GM19452 (cell line): ENCODE results near the gene NOS2.
"Not testable (repeated sequence)": the region's sequence is repeated elsewhere in the genome, so short reads cannot be mapped to it uniquely, and the experiment has no call there.

Experiments
- ATAC-seq: cut with Tn5 transposase; IDR thresholded peaks from one replicate; pipeline ENCODE4 v1.9.1; 2021; ENCODE audit not compliant: unreplicated experiment

Gene NOS2

GRCh38 chr17:27756467-27757371 is 43.6 kb downstream of the NOS2 start:
- no peak for ATAC-seq

GRCh38 chr17:27755706-27756466 is 44.4 kb downstream of the NOS2 start:
- no peak for ATAC-seq

- ATAC-seq: no peak
These were observed 45.8 kb downstream of the NOS2 start for GRCh38 chr17:27754549-27754948.

- not testable (repeated sequence) for ATAC-seq
These were observed 46.6 kb downstream of the NOS2 start for GRCh38 chr17:27753726-27754125.

GRCh38 chr17:27752831-27753619 is 47.3 kb downstream of the NOS2 start:
- not testable (repeated sequence) for ATAC-seq

GRCh38 chr17:27751622-27752490 is 48.5 kb downstream of the NOS2 start:
- ATAC-seq: no peak

- no peak for ATAC-seq
These were observed 49.2 kb downstream of the NOS2 start for GRCh38 chr17:27751166-27751565.

GRCh38 chr17:27749562-27750150 is 50.7 kb downstream of the NOS2 start:
- ATAC-seq: not testable (repeated sequence)

GRCh38 chr17:27748360-27748825 is 51.9 kb downstream of the NOS2 start:
- no peak for ATAC-seq

- no peak for ATAC-seq
These were observed 52.6 kb downstream of the NOS2 start for GRCh38 chr17:27747462-27748359.

- ATAC-seq: no peak
These were observed 53.4 kb downstream of the NOS2 start for GRCh38 chr17:27746881-27747280.

- not testable (repeated sequence) for ATAC-seq
These were observed 54.0 kb downstream of the NOS2 start for GRCh38 chr17:27746320-27746719.

- ATAC-seq: not testable (repeated sequence)
These were observed 55.0 kb downstream of the NOS2 start for GRCh38 chr17:27745207-27745830.

- no peak for ATAC-seq
These were observed 56.9 kb downstream of the NOS2 start for GRCh38 chr17:27743281-27743885.

- ATAC-seq: no peak
These were observed 58.3 kb downstream of the NOS2 start for GRCh38 chr17:27741971-27742575.

GRCh38 chr17:27741361-27741861 is 58.9 kb downstream of the NOS2 start:
- no peak for ATAC-seq

- not testable (repeated sequence) for ATAC-seq
These were observed 59.8 kb downstream of the NOS2 start for GRCh38 chr17:27740541-27740940.
